Fibroblast of the aortic adventitia (primary cell): ENCODE data around the gene LCA5. TPM values are rescaled to one million over a fixed set of nuclear protein-coding genes. Genes with fewer than 3 reads are reported as not detected.
A peak's percentile ranks its signal among the peaks of the same experiment; 100 is the strongest.

Source experiments
- DNase-seq: peaks from one replicate; pipeline ENCODE4 v3.0.0-alpha.2; 2010; ENCODE audit warnings: low read depth
- H3K4me3 ChIP-seq: 2 replicates; pipeline ENCODE4 v1.5.1; 2011; ENCODE audit warnings: low read depth, mild to moderate bottlenecking, control low read depth, low read length, moderate library complexity
- CTCF ChIP-seq: IDR thresholded peaks from 2 replicates; pipeline ENCODE4 v1.5.1; 2011; ENCODE audit warnings: mild to moderate bottlenecking, low read length, control low read depth, inconsistent platforms; ENCODE audit not compliant: insufficient read depth
- total RNA-seq: library from RNA; depleted of rRNA; stranded (reverse); fragments of >200 nt; gene quantifications from 2 replicates; pipeline ENCODE4 v1.2.3, GENCODE V29; 2012; ENCODE audit warnings: low replicate concordance

The LCA5 gene
- total RNA-seq, 1 donor, result 7.4 TPM

GRCh38 chr6:79504372-79504771, 32.9 kb downstream of the LCA5 start:
- no peak for DNase-seq
- no peak overlapping the region for H3K4me3 ChIP-seq
- no peak for TF ChIP-seq CTCF

DNA sequence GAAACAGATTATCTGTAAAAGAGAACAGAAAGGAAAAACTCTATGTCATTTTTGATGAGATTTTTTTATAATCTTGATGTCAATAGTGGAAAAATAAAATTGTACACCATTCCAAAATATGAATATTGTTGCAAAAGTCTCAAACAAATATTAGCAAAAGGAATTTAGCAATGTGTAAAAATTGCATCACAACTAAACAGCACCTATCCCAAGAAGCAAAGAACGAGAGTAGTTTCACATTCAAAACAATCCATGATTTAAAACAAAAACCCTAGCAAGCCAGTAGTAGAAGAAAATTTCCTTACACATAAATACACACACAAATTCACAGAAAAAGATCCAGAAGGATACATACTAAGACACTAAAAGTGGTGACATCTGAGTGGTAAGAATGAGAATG, 38.4 kb downstream of the LCA5 start:
- H3K4me3 ChIP-seq, result no peak overlapping the region
- TF ChIP-seq CTCF, result no peak
- peak; percentile 18 for DNase-seq

- no peak for DNase-seq
- H3K4me3 ChIP-seq, result no peak overlapping the region
- no peak for TF ChIP-seq CTCF
Measured at GRCh38 chr6:79495246-79495645, 42.0 kb downstream of the LCA5 start.

DNA sequence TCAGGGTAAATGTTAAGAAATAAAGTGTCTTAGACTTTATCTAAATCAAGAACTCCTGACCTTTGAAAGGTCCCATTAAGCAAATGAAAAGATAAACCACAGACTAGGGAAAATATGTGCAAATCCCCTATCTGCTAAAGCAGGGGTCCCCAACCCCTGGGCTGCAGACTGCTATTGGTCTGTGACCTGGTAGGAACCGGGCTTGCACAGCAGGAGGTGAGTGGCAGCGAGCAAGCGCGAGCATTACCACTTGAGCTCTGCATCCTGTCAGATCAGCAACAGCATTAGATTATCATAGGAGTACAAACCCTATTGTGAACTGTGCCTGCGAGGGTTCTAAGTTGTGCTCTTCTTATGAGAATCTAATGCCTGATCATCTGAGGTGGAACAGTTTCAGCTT, 42.4 kb downstream of the LCA5 start:
- no peak for TF ChIP-seq CTCF
- H3K4me3 ChIP-seq, result no peak overlapping the region
- no peak for DNase-seq

- DNase-seq, result no peak
- no peak for TF ChIP-seq CTCF
- no peak overlapping the region for H3K4me3 ChIP-seq
Measured at GRCh38 chr6:79470728-79471127, 66.5 kb downstream of the LCA5 start.

GRCh38 chr6:79469376-79470246, 67.6 kb downstream of the LCA5 start:
- no peak for TF ChIP-seq CTCF
- peak; percentile 9 for DNase-seq
- no peak overlapping the region for H3K4me3 ChIP-seq
